ENCODE data around the gene NSUN6. TPM values are rescaled to one million over a fixed set of nuclear protein-coding genes. Genes with fewer than 3 reads are reported as not detected.
"Not testable (repeated sequence)": the region's sequence is repeated elsewhere in the genome, so short reads cannot be mapped to it uniquely, and the experiment has no call there.

The NSUN6 gene
- total RNA-seq, 2 experiments from 2014 or later: 15.7 to 16.0 TPM

- POLR2A ChIA-PET: interaction anchor here (0.7 kb wide), 1 partner anchor 211 kb away, joined by 6 read pairs; no protein-coding TSS in a partner anchor
Observed at GRCh38 chr10:18635995-18636394, 15.4 kb downstream of the NSUN6 start.

GRCh38 chr10:18632500-18632899 lies 18.9 kb downstream of the NSUN6 start:
- ATAC-seq; intact Hi-C loops (cut with DNase I, micrococcal nuclease); H3K27ac Mint-ChIP-seq; H3K27me3 Mint-ChIP-seq; DNase-seq; H3K4me1 Mint-ChIP-seq; H3K4me3 Mint-ChIP-seq; POLR2A ChIA-PET; CTCF ChIA-PET; H3K9me3 Mint-ChIP-seq (ENCODE audit: low read depth): not testable (repeated sequence)
- peaks cover 18% of the 10 kb centered on the region for H3K36me3 Mint-ChIP-seq (ENCODE audit: low read depth)

More at GRCh38 chr10:18635995-18636394, 15.4 kb downstream of the NSUN6 start:
- Mint-ChIP-seq H3K36me3 (ENCODE audit: low read depth) (peaks cover 21% of the 10 kb centered on the region), H3K27me3 (no peaks in the 10 kb centered on the region), H3K4me3 (no peak overlapping the region), H3K4me1 (no peaks in the 10 kb centered on the region), H3K27ac (no peak overlapping the region), H3K9me3 (ENCODE audit: low read depth) (no peaks in the 10 kb centered on the region)
- ATAC-seq (no peak), DNase-seq (no peak)
- CTCF ChIA-PET: no interaction called here
- intact Hi-C loops (cut with DNase I, micrococcal nuclease): no loop called here

DNA sequence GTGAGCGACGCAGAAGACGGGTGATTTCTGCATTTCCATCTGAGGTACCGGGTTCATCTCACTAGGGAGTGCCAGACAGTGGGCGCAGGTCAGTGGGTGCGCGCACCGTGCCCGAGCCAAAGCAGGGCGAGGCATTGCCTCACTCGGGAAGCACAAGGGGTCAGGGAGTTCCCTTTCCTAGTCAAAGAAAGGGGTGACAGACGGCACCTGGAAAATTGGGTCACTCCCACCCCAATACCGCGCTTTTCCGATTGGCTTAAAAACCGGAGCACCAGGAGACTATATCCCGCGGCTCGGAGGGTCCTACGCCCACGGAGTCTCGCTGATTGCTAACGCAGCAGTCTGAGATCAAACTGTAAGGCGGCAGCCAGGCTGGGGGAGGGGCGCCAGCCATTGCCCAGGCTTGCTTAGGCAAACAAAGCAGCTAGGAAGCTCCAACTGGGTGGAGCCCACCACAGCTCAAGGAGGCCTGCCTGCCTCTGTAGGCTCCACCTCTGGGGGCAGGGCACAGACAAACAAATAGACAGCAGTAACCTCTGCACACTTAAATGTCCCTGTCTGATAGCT lies 23.9 kb downstream of the NSUN6 start:
- Mint-ChIP-seq H3K4me3 (peak overlapping the region; percentile 73), H3K36me3 (ENCODE audit: low read depth) (peaks cover 27% of the 10 kb centered on the region), H3K27ac (peak overlapping the region; percentile 69), H3K4me1 (peaks cover 12% of the 10 kb centered on the region)
- ATAC-seq; H3K9me3 Mint-ChIP-seq (ENCODE audit: low read depth); H3K27me3 Mint-ChIP-seq; POLR2A ChIA-PET: not testable (repeated sequence)
- CTCF ChIA-PET: interaction anchor here (2.3 kb wide), 1 partner anchor 21 kb away, joined by 5 read pairs; no protein-coding TSS in a partner anchor
- intact Hi-C loops (cut with DNase I, micrococcal nuclease): loop anchor here (1.0 kb wide), 1 partner anchor 24 kb away; the partner anchor contains the start of gene NSUN6 (in 2 of the 2)
- DNase-seq: peak; percentile 82

DNA sequence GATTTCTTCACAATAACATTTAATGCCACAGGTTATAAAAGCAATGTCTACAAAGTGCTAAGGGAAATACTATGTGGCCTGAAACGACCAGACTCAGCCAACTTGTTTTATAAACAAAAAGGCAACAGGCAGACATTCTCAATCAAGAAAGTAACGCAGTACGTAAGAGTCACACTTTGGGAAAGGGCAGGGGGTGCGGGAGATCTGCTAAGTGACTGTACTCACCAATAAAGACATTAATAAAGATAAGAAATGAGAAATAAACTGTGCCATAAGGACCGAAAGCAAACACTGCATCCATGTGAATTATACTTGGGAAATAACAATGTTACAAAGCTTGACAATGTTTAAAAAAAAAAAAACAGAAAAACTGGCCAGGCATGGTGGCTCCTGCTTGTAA lies 25.5 kb downstream of the NSUN6 start:
- H3K27ac Mint-ChIP-seq: no peak overlapping the region
- CTCF ChIA-PET: interaction anchor here (0.6 to 2.3 kb wide), 2 partner anchors 9 to 23 kb away, joined by 4 to 5 read pairs; no protein-coding TSS in a partner anchor
- intact Hi-C loops (cut with DNase I, micrococcal nuclease): no loop called here
- peaks cover 38% of the 10 kb centered on the region for H3K36me3 Mint-ChIP-seq (ENCODE audit: low read depth)
- peaks cover 12% of the 10 kb centered on the region for H3K4me1 Mint-ChIP-seq
- ATAC-seq (no peak), DNase-seq (no peak)
- H3K9me3 Mint-ChIP-seq (ENCODE audit: low read depth): no peaks in the 10 kb centered on the region
- POLR2A ChIA-PET: no interaction called here
- no peak overlapping the region for H3K4me3 Mint-ChIP-seq
- H3K27me3 Mint-ChIP-seq: no peaks in the 10 kb centered on the region

DNA sequence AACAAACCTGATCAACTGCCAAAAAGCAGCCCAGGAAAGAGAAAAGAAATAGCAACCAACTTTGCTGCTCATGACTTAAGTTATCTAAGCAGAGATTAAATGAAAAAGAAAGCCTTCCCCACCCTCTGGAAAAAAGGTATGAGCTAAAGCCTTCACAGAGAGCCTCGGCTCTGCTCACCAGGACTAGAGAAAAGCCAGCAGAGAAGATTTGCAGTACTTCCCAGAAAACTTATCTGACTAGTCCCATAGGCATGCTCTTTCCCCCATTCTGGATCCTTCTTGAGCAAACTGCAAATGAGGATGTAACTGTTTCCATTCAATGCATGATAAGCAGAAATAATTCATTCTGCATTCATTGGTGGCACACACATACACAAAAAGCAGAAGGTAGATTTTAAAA lies 27.7 kb downstream of the NSUN6 start:
- intact Hi-C loops (cut with DNase I, micrococcal nuclease); H3K27me3 Mint-ChIP-seq; ATAC-seq; DNase-seq; H3K4me1 Mint-ChIP-seq; H3K9me3 Mint-ChIP-seq (ENCODE audit: low read depth); H3K27ac Mint-ChIP-seq; CTCF ChIA-PET; H3K4me3 Mint-ChIP-seq: not testable (repeated sequence)
- POLR2A ChIA-PET: interaction anchor here (0.6 kb wide), 1 partner anchor 48 kb away, joined by 3 read pairs; no protein-coding TSS in a partner anchor
- peaks cover 42% of the 10 kb centered on the region for H3K36me3 Mint-ChIP-seq (ENCODE audit: low read depth)

DNA sequence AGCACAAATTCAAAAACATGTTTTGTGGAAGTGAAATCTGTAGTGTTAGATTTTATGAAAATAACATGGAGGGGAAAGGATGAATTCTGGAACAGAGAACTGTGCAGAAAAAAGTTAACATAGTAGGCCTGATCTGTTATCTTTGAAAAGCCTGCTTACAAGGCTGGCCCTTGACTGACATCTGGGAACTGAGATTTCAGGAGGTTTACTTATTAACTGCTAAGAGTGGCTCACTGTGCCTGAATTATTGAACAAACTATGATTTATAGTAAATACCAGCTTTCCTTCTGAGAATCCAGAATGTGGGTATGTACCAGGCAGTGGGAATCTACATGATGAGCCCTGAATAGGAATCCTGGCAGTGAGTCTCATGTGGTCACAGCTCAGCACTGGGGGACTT lies 30.5 kb downstream of the NSUN6 start:
- Mint-ChIP-seq H3K4me1 (no peaks in the 10 kb centered on the region), H3K27me3 (no peaks in the 10 kb centered on the region), H3K9me3 (ENCODE audit: low read depth) (no peaks in the 10 kb centered on the region), H3K36me3 (ENCODE audit: low read depth) (peaks cover 44% of the 10 kb centered on the region), H3K27ac (no peak overlapping the region), H3K4me3 (no peak overlapping the region)
- DNase-seq (no peak), ATAC-seq (no peak)
- ChIA-PET CTCF (interaction anchor here (0.6 kb wide), 1 partner anchor 495 kb away, joined by 5 read pairs; no protein-coding TSS in a partner anchor), POLR2A (no interaction called here)
- intact Hi-C loops (cut with DNase I, micrococcal nuclease): no loop called here

DNA sequence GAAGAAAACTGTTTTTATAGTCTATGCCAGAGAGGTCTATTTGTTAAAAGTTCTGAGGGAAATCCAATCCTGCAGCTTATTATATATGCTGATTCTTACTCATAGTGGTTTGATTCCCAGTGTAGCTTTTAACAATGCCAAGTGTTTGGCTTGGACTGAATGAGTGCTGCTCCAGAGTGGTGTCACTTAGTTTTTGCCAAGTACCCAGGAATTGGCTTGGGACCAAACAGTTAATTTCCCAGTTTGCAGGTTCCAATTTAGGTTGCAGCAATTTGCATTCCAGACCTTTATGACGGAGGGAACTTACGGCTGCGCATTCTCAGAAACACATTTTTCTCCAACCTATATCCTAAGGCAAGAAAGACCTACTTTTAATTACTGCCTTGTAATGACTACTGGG lies 32.4 kb downstream of the NSUN6 start:
- Mint-ChIP-seq H3K27me3 (no peaks in the 10 kb centered on the region), H3K9me3 (ENCODE audit: low read depth) (no peaks in the 10 kb centered on the region), H3K4me1 (no peaks in the 10 kb centered on the region), H3K27ac (no peak overlapping the region), H3K4me3 (no peak overlapping the region), H3K36me3 (ENCODE audit: low read depth) (peaks cover 44% of the 10 kb centered on the region)
- intact Hi-C loops (cut with DNase I, micrococcal nuclease): no loop called here
- POLR2A ChIA-PET: no interaction called here
- ATAC-seq: no peak
- no peak for DNase-seq
- CTCF ChIA-PET: interaction anchor here (1.6 kb wide), 1 partner anchor 25 kb away, joined by 3 read pairs; no protein-coding TSS in a partner anchor

DNA sequence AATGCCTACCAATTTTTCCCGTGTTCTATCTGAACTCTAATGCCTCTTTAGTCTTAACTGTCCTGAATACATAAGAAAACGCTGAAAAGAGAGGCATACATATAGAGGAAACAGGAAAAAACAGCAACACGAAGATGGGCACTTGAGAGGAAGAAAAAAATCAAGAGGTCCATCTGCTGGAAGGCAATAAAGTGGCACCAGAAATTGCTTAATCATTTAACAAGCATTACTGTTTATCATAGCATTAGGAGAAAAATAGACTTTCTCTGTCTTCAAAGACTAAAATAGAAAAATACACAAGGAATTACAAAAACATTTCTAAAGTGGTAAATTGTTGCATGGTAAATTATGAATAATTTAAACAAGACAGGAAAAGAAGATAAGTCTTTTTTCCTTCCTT lies 35.0 kb downstream of the NSUN6 start:
- ATAC-seq: no peak
- no peak overlapping the region for H3K27ac Mint-ChIP-seq
- no peaks in the 10 kb centered on the region for H3K9me3 Mint-ChIP-seq (ENCODE audit: low read depth)
- H3K4me3 Mint-ChIP-seq: no peak overlapping the region
- no peaks in the 10 kb centered on the region for H3K4me1 Mint-ChIP-seq
- intact Hi-C loops (cut with DNase I, micrococcal nuclease): no loop called here
- CTCF ChIA-PET: no interaction called here
- H3K36me3 Mint-ChIP-seq (ENCODE audit: low read depth): peaks cover 45% of the 10 kb centered on the region
- POLR2A ChIA-PET: no interaction called here
- H3K27me3 Mint-ChIP-seq: no peaks in the 10 kb centered on the region
- DNase-seq: no peak

- DNase-seq (no peak), ATAC-seq (no peak)
- Mint-ChIP-seq H3K27ac (no peak overlapping the region), H3K4me3 (no peak overlapping the region), H3K4me1 (no peaks in the 10 kb centered on the region), H3K9me3 (ENCODE audit: low read depth) (no peaks in the 10 kb centered on the region), H3K36me3 (ENCODE audit: low read depth) (peaks cover 41% of the 10 kb centered on the region), H3K27me3 (no peaks in the 10 kb centered on the region)
- ChIA-PET POLR2A (no interaction called here), CTCF (no interaction called here)
- intact Hi-C loops (cut with DNase I, micrococcal nuclease): no loop called here
Observed at GRCh38 chr10:18615618-18616017, 35.8 kb downstream of the NSUN6 start.

DNA sequence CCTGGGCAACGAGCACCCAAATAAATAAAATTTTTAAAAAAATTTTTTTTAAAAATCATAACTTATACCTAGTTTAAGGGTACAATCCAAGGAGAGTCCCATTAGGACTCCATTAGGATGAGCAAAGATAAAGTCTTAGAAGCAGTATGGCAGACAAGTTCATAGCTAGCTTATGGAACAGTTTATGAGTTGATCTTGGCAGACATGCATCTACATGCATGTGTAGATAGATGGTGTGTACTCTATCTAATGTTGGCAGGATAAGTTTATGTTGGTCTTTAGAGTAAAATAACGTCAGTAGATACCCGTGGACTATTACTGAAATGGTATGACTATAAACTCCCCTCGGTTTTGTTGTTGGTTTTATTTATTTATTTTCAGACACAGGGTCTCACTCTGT lies 40.2 kb downstream of the NSUN6 start:
- no peak overlapping the region for H3K4me3 Mint-ChIP-seq
- POLR2A ChIA-PET: no interaction called here
- H3K27me3 Mint-ChIP-seq: no peaks in the 10 kb centered on the region
- ATAC-seq: no peak
- peaks cover 2% of the 10 kb centered on the region for H3K4me1 Mint-ChIP-seq
- no peaks in the 10 kb centered on the region for H3K9me3 Mint-ChIP-seq (ENCODE audit: low read depth)
- no peak for DNase-seq
- CTCF ChIA-PET: no interaction called here
- H3K36me3 Mint-ChIP-seq (ENCODE audit: low read depth): peaks cover 38% of the 10 kb centered on the region
- no peak overlapping the region for H3K27ac Mint-ChIP-seq
- intact Hi-C loops (cut with DNase I, micrococcal nuclease): no loop called here

DNA sequence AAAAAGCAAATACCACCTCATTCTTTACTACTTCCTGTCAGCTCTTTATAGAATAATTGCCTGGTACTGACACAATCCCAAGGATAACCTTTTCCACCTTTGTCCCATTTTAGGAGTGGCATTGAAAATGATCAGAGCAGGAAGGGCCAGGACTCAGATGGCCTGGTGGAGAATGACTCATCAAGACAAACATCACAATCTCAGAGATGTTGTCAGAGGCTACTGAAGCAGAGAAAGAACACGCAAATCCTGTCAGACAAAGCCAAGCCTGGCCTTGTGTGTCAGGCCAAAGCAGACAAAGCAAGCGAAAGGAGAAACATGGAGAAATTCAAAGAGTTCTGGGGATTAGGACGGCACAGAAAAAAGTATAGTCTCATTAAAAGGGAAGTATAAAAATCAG lies 40.9 kb downstream of the NSUN6 start:
- Mint-ChIP-seq H3K9me3 (ENCODE audit: low read depth) (no peaks in the 10 kb centered on the region), H3K4me1 (peaks cover 2% of the 10 kb centered on the region), H3K27ac (no peak overlapping the region), H3K4me3 (no peak overlapping the region), H3K27me3 (no peaks in the 10 kb centered on the region), H3K36me3 (ENCODE audit: low read depth) (peaks cover 41% of the 10 kb centered on the region)
- ChIA-PET POLR2A (no interaction called here), CTCF (interaction anchor here (0.5 kb wide), 1 partner anchor 1593 kb away, joined by 4 read pairs; no protein-coding TSS in a partner anchor)
- intact Hi-C loops (cut with DNase I, micrococcal nuclease): no loop called here
- DNase-seq (no peak), ATAC-seq (no peak)

DNA sequence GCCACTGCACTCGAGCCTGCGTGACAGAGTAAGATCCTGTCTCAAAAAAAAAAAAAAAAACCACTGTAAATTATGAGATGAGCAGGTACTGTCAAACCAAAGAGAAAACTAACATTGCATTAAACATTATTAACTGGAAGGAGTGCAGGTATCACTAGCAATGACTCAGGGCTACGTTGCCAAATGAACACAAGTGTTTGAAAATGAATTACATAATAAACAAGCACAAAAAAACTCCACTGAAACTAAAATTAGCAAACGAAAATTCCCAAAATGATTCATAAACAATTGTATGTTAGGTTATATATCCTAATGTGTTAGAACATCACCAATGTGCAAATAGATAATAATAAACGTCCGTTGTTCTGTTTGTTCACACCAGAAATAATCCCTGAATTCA lies 42.8 kb downstream of the NSUN6 start:
- Mint-ChIP-seq H3K27ac (no peak overlapping the region), H3K4me3 (no peak overlapping the region), H3K27me3 (no peaks in the 10 kb centered on the region), H3K9me3 (ENCODE audit: low read depth) (no peaks in the 10 kb centered on the region), H3K4me1 (peaks cover 2% of the 10 kb centered on the region), H3K36me3 (ENCODE audit: low read depth) (peaks cover 43% of the 10 kb centered on the region)
- POLR2A ChIA-PET: no interaction called here
- no peak for DNase-seq
- intact Hi-C loops (cut with DNase I, micrococcal nuclease): no loop called here
- ATAC-seq: no peak
- CTCF ChIA-PET: no interaction called here

All from activated CD4-positive, alpha-beta T cell treated with anti-CD3 and anti-CD28 coated beads for 36 hours (primary cell).